Measurements from ENCODE around the gene ASPHD2.
"Not testable (repeated sequence)": the region's sequence is repeated elsewhere in the genome, so short reads cannot be mapped to it uniquely, and the experiment has no call there.

- TF ChIP-seq POLR2A, POLR2AphosphoS5, CTCF, EP300 (IDR thresholded peaks at IDR 0.05): not testable (repeated sequence)
Measured at GRCh38 chr22:26438776-26439175, 9.7 kb downstream of the ASPHD2 start.
